ENCODE results near the gene USP17L24.
"Not testable (repeated sequence)": the region's sequence is repeated elsewhere in the genome, so short reads cannot be mapped to it uniquely, and the experiment has no call there.

Gene USP17L24, protein sequence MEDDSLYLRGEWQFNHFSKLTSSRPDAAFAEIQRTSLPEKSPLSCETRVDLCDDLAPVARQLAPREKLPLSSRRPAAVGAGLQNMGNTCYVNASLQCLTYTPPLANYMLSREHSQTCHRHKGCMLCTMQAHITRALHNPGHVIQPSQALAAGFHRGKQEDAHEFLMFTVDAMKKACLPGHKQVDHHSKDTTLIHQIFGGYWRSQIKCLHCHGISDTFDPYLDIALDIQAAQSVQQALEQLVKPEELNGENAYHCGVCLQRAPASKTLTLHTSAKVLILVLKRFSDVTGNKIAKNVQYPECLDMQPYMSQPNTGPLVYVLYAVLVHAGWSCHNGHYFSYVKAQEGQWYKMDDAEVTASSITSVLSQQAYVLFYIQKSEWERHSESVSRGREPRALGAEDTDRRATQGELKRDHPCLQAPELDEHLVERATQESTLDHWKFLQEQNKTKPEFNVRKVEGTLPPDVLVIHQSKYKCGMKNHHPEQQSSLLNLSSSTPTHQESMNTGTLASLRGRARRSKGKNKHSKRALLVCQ

DNA sequence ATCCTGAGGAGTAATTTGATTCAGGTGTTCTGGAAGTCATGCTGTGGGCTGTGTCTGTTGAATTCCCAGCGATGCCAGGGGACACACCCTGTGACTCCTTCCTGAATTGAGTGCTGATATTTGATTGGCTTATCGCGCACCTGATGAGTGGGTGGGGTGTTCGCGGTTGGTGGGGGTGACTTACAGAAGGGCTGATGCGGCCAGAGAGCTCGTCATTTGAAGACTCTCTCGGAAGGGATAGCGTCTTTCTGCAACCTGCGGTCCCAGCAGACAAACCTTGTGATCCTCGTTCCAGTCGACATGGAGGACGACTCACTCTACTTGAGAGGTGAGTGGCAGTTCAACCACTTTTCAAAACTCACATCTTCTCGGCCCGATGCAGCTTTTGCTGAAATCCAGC lies at the start of gene USP17L24:
TSS of gene USP17L24 (plus strand) at position 301 of the 400 bp plus-strand sequence. CDS start at position 301, 0 bp downstream.
- not testable (repeated sequence) for H3K4me3 ChIP-seq (ENCODE audit: low read depth, low read length)

GRCh38 chr4:9324191-9324590 lies 774 bp upstream of the USP17L24 start:
- H3K4me3 ChIP-seq (ENCODE audit: low read depth, low read length), result not testable (repeated sequence)

GRCh38 chr4:9329611-9330010 lies 4.6 kb downstream of the USP17L24 start, which contains the start of gene USP17L25:
Gene USP17L25 (plus strand): TSS chr4:9329911. CDS start chr4:9329911, 0 bp downstream.
- H3K4me3 ChIP-seq (ENCODE audit: low read depth, low read length), result not testable (repeated sequence)

- H3K4me3 ChIP-seq (ENCODE audit: low read depth, low read length), result not testable (repeated sequence)
Measured at GRCh38 chr4:9334358-9334757, 9.4 kb downstream of the USP17L24 start, which contains the start of gene USP17L26. Gene USP17L26 (plus strand): TSS chr4:9334658. CDS start chr4:9334658, 0 bp downstream.

- H3K4me3 ChIP-seq (ENCODE audit: low read depth, low read length), result not testable (repeated sequence)
Measured at GRCh38 chr4:9339103-9339502, 14.1 kb downstream of the USP17L24 start, which contains the start of gene USP17L5. Gene USP17L5 (plus strand): TSS chr4:9339403. CDS start chr4:9339403, 0 bp downstream.

- H3K4me3 ChIP-seq (ENCODE audit: low read depth, low read length), result not testable (repeated sequence)
Measured at GRCh38 chr4:9343848-9344247, 18.9 kb downstream of the USP17L24 start, which contains the start of gene USP17L27. Gene USP17L27 (plus strand): TSS chr4:9344148. CDS start chr4:9344148, 0 bp downstream.

- not testable (repeated sequence) for H3K4me3 ChIP-seq (ENCODE audit: low read depth, low read length)
Measured at GRCh38 chr4:9348593-9348992, 23.6 kb downstream of the USP17L24 start, which contains the start of gene USP17L28. Gene USP17L28 (plus strand): TSS chr4:9348893. CDS start chr4:9348893, 0 bp downstream.

DNA sequence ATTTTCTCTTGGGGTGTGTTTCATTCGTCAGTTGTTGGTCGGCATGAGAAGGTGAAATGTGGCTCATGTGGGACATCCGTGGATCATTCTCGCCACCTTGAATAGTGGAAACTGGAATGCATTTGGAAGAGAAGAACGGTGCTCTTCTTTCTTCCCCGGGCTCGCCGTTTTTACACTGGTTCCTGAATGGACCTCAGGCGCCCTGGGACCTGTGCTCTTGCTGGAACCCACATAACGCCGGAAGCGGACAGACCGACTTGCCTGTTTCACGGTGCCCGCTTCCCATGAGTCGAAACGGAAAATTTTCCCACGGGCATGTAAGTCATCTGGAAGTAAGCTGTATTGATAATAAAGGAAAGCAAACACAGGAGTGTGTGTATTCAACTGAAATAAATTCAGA lies 25.9 kb downstream of the USP17L24 start:
- H3K4me3 ChIP-seq (ENCODE audit: low read depth, low read length), result not testable (repeated sequence)

DNA sequence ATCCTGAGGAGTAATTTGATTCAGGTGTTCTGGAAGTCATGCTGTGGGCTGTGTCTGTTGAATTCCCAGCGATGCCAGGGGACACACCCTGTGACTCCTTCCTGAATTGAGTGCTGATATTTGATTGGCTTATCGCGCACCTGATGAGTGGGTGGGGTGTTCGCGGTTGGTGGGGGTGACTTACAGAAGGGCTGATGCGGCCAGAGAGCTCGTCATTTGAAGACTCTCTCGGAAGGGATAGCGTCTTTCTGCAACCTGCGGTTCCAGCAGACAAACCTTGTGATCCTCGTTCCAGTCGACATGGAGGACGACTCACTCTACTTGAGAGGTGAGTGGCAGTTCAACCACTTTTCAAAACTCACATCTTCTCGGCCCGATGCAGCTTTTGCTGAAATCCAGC lies 28.4 kb downstream of the USP17L24 start, which contains the start of gene USP17L29:
TSS of gene USP17L29 (plus strand) at position 301 of the 400 bp plus-strand sequence. CDS start at position 301, 0 bp downstream.
- not testable (repeated sequence) for H3K4me3 ChIP-seq (ENCODE audit: low read depth, low read length)

DNA sequence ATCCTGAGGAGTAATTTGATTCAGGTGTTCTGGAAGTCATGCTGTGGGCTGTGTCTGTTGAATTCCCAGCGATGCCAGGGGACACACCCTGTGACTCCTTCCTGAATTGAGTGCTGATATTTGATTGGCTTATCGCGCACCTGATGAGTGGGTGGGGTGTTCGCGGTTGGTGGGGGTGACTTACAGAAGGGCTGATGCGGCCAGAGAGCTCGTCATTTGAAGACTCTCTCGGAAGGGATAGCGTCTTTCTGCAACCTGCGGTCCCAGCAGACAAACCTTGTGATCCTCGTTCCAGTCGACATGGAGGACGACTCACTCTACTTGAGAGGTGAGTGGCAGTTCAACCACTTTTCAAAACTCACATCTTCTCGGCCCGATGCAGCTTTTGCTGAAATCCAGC lies 37.9 kb downstream of the USP17L24 start, which contains the start of gene USP17L30:
TSS of gene USP17L30 (plus strand) at position 301 of the 400 bp plus-strand sequence. CDS start at position 301, 0 bp downstream.
- H3K4me3 ChIP-seq (ENCODE audit: low read depth, low read length), result not testable (repeated sequence)
